Measurements from ENCODE around the gene SGCA. TPM values are rescaled to one million over a fixed set of nuclear protein-coding genes. Genes with fewer than 3 reads are reported as not detected.

Gene SGCA
- total RNA-seq, 1 experiment from 2014 or later: not detected

GRCh38 chr17:50222922-50223321 is 57.1 kb downstream of the SGCA start:
- in situ Hi-C loops (cut with HindIII; ENCODE audit: low pct_unique_long_range_greater_than_20kb, low sequenced_read_pairs): no loop called here

More at GRCh38 chr17:50222922-50223321, 57.1 kb downstream of the SGCA start:
- DNase-seq (ENCODE audit: low read depth): no peak

Other genes starting within 250 kb of the SGCA start
- 0.52 TPM in 1 of 2 replicates, not detected in the other for gene DLX4, start 196.8 kb upstream of the SGCA start, total RNA-seq (2014; rRNA removed; shearing (Covaris generic); ENCODE audit: low replicate concordance)
- gene DLX3, start 170.8 kb upstream of the SGCA start, total RNA-seq (2014; rRNA removed; shearing (Covaris generic); ENCODE audit: low replicate concordance): not detected in 2 replicates
- gene ITGA3, start 109.9 kb upstream of the SGCA start, total RNA-seq (2014; rRNA removed; shearing (Covaris generic); ENCODE audit: low replicate concordance): 419 and 501 TPM in 2 replicates
- gene PDK2, start 70.7 kb upstream of the SGCA start, total RNA-seq (2014; rRNA removed; shearing (Covaris generic); ENCODE audit: low replicate concordance): 17.8 and 58.4 TPM in 2 replicates
- 0.07 and 0.26 TPM in 2 replicates for gene SAMD14, start 35.8 kb upstream of the SGCA start, total RNA-seq (2014; rRNA removed; shearing (Covaris generic); ENCODE audit: low replicate concordance)
- 31.5 and 34.7 TPM in 2 replicates for gene PPP1R9B, start 15.3 kb upstream of the SGCA start, total RNA-seq (2014; rRNA removed; shearing (Covaris generic); ENCODE audit: low replicate concordance)
- gene COL1A1, start 35.6 kb downstream of the SGCA start, total RNA-seq (2014; rRNA removed; shearing (Covaris generic); ENCODE audit: low replicate concordance): 4.6 and 25.0 TPM in 2 replicates
- 0.44 and 1.9 TPM in 2 replicates for gene TMEM92, start 108.5 kb downstream of the SGCA start, total RNA-seq (2014; rRNA removed; shearing (Covaris generic); ENCODE audit: low replicate concordance)
- 39.4 and 53.5 TPM in 2 replicates for gene XYLT2, start 180.1 kb downstream of the SGCA start, total RNA-seq (2014; rRNA removed; shearing (Covaris generic); ENCODE audit: low replicate concordance)
- 62.3 and 126 TPM in 2 replicates for gene MRPL27, start 207.2 kb downstream of the SGCA start, total RNA-seq (2014; rRNA removed; shearing (Covaris generic); ENCODE audit: low replicate concordance)
- 16.9 and 19.0 TPM in 2 replicates for gene EME1, start 207.2 kb downstream of the SGCA start, total RNA-seq (2014; rRNA removed; shearing (Covaris generic); ENCODE audit: low replicate concordance)
- 250 and 251 TPM in 2 replicates for gene LRRC59, start 231.5 kb downstream of the SGCA start, total RNA-seq (2014; rRNA removed; shearing (Covaris generic); ENCODE audit: low replicate concordance)